Esophagus squamous epithelium (tissue), 5 donors: ENCODE measurements around the gene DYRK1A. TPM values are rescaled to one million over a fixed set of nuclear protein-coding genes. Genes with fewer than 3 reads are reported as not detected.

Source experiments
- DNase-seq: peaks from one replicate; lab custom pipeline; 2025; lab: John Stamatoyannopoulos, UW
- H3K27ac ChIP-seq, 4 donors: fragments of 200-600 bp; sonication (generic); one replicate each; pipeline ENCODE4 v1.5.1; 2016 to 2019; ENCODE audit warnings: mild to moderate bottlenecking in 1 of 4
- H3K27me3 ChIP-seq, 4 donors: fragments of 200-600 bp; sonication (generic); 1 replicate in 3 of 4; 2 replicates in 1 of 4; pipeline versions ENCODE4 v1.5.1 to v1.6.0; 2017 to 2021; ENCODE audit warnings: antibody characterized with exemption in 1 of 4
- H3K36me3 ChIP-seq, 3 donors: fragments of 200-600 bp; sonication (generic); one replicate each; pipeline ENCODE4 v1.5.1; 2016 to 2019
- H3K4me1 ChIP-seq, 3 donors: fragments of 200-600 bp; sonication (generic); one replicate each; pipeline ENCODE4 v1.5.1; 2017 to 2019
- H3K4me3 ChIP-seq, 4 donors: fragments of 200-600 bp; sonication (generic); 1 replicate in 3 of 4; 2 replicates in 1 of 4; pipeline ENCODE4 v1.5.1; 2016 to 2019; ENCODE audit warnings: mild to moderate bottlenecking in 2 of 4, moderate library complexity in 1 of 4
- H3K9me3 ChIP-seq, 3 donors: fragments of 200-600 bp; sonication (generic); one replicate each; pipeline ENCODE4 v1.5.1; 2016 to 2019
- CTCF ChIP-seq, 6 experiments: fragments of 450-650 bp in 4 of 6; fragments of 200-600 bp in 2 of 6; sonication (generic) in 2 of 6; IDR thresholded peaks; one replicate each; pipeline ENCODE4 v1.5.1; 2016 to 2019; ENCODE audit warnings: antibody characterized with exemption in 6 of 6, mild to moderate bottlenecking in 4 of 6, moderate library complexity in 4 of 6
- POLR2A ChIP-seq, 4 donors: fragments of 450-650 bp; IDR thresholded peaks; one replicate each; pipeline ENCODE4 v1.6.1; 2017; ENCODE audit warnings: antibody characterized with exemption in 4 of 4, mild to moderate bottlenecking in 4 of 4, moderate library complexity in 3 of 4
- WGBS, 2 donors: methylation state at CpG; one replicate each; pipeline ENCODE4 v1.1.5; 2018; 5-methylcytosine and 5-hydroxymethylcytosine counted together
- intact Hi-C: fragments of 100-400 bp; cut with DNase I; formaldehyde crosslinking; loops from one replicate; pipeline ENCODE4 v1.15.0; 2022
- total RNA-seq, 4 donors: library from RNA; depleted of rRNA; stranded (reverse); fragments of >200 nt; gene quantifications; one replicate each; pipeline ENCODE4 v1.1.0, GENCODE V29; 2016
- donor health status: DM: yes; HTN: yes; CAD: no.

DYRK1A gene
- total RNA-seq, 4 donors from 2014 or later = 37.8 to 61.0 (median 45.4) TPM

DNA sequence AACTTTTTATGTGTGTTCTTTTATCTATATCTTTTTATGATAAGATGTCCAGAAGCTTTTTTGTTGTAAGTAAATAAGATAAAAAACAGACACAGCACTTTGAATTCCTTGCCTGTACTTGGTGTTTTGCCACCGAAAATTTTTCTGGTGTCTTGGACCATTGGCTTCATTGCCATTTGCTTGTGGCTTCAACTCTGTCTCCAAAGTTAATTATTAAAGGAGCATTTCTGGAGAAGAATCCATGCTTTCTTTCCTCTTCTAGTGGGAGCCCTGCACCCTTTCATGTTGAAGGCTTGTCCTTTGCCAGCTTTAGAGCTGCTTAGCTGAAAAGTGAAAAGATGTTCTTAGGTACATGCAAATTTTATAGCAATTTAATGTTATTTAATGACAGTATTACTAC is 112.2 kb downstream of the DYRK1A start:
- intact Hi-C loops = no loop called here
- TF ChIP-seq POLR2A (IDR thresholded peaks at IDR 0.05) (no peak), CTCF (IDR thresholded peaks at IDR 0.05) (no peak)
- DNase-seq = no peak
- no peaks in the 10 kb centered on the region for H3K9me3 ChIP-seq
- H3K27me3 ChIP-seq = no peaks in the 10 kb centered on the region
- H3K4me3 ChIP-seq = no peak overlapping the region
- H3K27ac ChIP-seq = no peak overlapping the region
- peaks cover 0 to 48% (median 6%) of the 10 kb centered on the region in 3 donors for H3K4me1 ChIP-seq
- WGBS, 2 donors = 57 to 80% methylated on average over 1 of the region's 1 CpG
- H3K36me3 ChIP-seq = peaks cover 6 to 53% (median 11%) of the 10 kb centered on the region in 3 donors

DNA sequence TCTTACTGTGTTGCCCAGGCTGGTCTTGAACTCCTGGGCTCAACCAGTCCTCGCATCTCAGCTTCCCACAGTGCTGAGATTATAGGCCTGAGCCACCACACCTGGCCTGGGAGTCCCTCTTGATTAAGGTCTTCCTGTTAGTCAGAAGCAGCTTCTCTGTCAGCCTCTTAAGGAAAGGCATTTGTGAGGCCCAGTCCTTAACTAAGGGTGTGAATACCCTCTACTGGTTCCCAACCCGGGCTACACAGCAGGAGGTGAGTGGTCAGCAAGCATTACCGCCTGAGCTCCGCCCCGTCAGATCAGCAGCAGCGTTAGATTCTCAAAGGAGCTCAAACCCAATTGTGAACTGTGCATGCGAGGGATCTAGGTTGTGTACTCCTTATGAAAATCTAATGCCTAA is 117.2 kb downstream of the DYRK1A start:
- H3K4me1 ChIP-seq = peaks cover 0 to 3% (median 0%) of the 10 kb centered on the region in 3 donors
- TF ChIP-seq CTCF (IDR thresholded peaks at IDR 0.05) (no peak), POLR2A (IDR thresholded peaks at IDR 0.05) (no peak)
- no peaks in the 10 kb centered on the region for H3K9me3 ChIP-seq
- no peak for DNase-seq
- WGBS, 2 donors = 92 to 100% methylated on average over 2 to 6 of the region's 7 CpGs
- no peaks in the 10 kb centered on the region for H3K27me3 ChIP-seq
- H3K27ac ChIP-seq = no peak overlapping the region
- H3K36me3 ChIP-seq = peaks cover 11 to 76% (median 11%) of the 10 kb centered on the region in 3 donors
- no peak overlapping the region for H3K4me3 ChIP-seq
- intact Hi-C loops = no loop called here

DNA sequence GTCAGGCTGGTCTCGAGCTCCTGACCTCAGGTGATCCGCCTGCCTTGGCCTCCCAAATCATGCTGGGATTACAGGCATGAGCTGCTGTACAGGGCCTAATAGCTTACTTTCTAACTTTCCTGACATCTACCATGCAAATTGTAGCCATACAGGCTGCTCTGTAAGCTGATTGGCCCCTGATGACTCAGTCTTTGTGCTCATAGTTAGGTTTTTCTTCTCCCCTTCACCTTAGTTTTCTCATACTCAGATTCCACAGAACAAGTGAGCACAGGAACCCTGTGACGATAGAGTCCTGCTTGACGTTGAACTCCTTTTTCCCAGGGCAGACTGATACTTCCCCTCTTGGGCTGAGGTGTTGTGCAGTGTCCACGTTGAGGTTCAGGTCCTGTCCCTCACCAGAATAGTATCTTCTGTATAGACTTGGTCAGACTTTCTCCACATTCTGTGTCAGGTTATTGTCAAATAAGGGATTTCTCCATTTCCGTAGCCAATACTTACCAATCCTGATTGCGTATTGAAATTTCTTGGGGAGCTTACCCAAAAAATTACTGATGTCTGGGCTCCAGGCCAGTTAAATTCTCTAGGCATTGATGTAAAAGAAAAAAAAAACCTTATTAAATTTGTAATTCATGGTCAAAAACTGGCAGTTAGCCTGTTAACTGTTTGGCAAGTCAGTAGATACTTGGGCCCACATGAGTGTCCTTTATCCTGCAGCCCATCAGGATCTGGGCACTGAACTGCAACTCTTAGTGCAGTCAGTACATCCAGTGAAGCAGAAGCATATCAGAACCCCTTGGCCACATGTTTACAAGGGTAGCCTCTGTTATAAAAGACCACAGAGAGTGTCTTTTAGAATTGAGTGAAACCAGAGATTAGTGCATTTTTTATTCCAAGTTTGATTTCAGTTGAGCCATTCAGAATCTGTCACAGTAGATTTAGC is 118.2 kb downstream of the DYRK1A start:
- TF ChIP-seq POLR2A (IDR thresholded peaks at IDR 0.05) (no peak), CTCF (IDR thresholded peaks at IDR 0.05) (no peak)
- WGBS, 2 donors = 83 to 86% methylated on average over 6 to 7 of the region's 7 CpGs
- Histone ChIP-seq H3K36me3 (peaks cover 11 to 85% (median 11%) of the 10 kb centered on the region in 3 donors), H3K4me3 (no peak overlapping the region), H3K9me3 (no peaks in the 10 kb centered on the region), H3K27me3 (no peaks in the 10 kb centered on the region), H3K27ac (no peak overlapping the region), H3K4me1 (no peaks in the 10 kb centered on the region)
- intact Hi-C loops = no loop called here
- no peak for DNase-seq

- Histone ChIP-seq H3K27ac (no peak overlapping the region), H3K9me3 (no peaks in the 10 kb centered on the region), H3K27me3 (no peaks in the 10 kb centered on the region), H3K36me3 (peaks cover 0 to 94% (median 6%) of the 10 kb centered on the region in 3 donors), H3K4me1 (no peaks in the 10 kb centered on the region), H3K4me3 (no peak overlapping the region)
- TF ChIP-seq CTCF (IDR thresholded peaks at IDR 0.05) = no peak
- no peak for TF ChIP-seq POLR2A (IDR thresholded peaks at IDR 0.05)
- DNase-seq = no peak
- 64 to 79% methylated on average over 1 of the region's 1 CpG for WGBS, 2 donors
- intact Hi-C loops = no loop called here
Measured at GRCh38 chr21:37489553-37489952, 123.0 kb downstream of the DYRK1A start.

DNA sequence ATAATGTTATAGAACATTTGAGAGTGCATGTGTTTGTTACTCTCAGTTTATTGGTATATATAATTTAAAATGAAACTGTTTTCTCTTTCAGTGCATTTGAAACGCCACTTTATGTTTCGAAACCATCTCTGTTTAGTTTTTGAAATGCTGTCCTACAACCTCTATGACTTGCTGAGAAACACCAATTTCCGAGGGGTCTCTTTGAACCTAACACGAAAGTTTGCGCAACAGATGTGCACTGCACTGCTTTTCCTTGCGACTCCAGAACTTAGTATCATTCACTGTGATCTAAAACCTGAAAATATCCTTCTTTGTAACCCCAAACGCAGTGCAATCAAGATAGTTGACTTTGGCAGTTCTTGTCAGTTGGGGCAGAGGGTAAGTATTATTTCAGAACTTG is 123.5 kb downstream of the DYRK1A start:
- no peaks in the 10 kb centered on the region for H3K9me3 ChIP-seq

More for the DNA sequence above, 123.5 kb downstream of the DYRK1A start:
- TF ChIP-seq CTCF (IDR thresholded peaks at IDR 0.05) (no peak), POLR2A (IDR thresholded peaks at IDR 0.05) (no peak)
- intact Hi-C loops = no loop called here
- Histone ChIP-seq H3K4me3 (no peak overlapping the region), H3K4me1 (no peaks in the 10 kb centered on the region), H3K27me3 (no peaks in the 10 kb centered on the region), H3K36me3 (peaks cover 0 to 94% (median 8%) of the 10 kb centered on the region in 3 donors), H3K27ac (no peak overlapping the region)
- DNase-seq = no peak
- WGBS, 2 donors = 89 to 94% methylated on average over 7 of the region's 7 CpGs
